Activated gamma-delta T cell treated with anti-CD3 and anti-CD28 coated beads, Interleukin-2, amount 50 U/mL, for 16 hours (primary cell): ENCODE measurements around the gene USP20.

Experiments used
- DNase-seq: peaks from one replicate; pipeline ENCODE4 v3.0.0-alpha.2; 2020; ENCODE audit warnings: low read depth

USP20 gene

DNA sequence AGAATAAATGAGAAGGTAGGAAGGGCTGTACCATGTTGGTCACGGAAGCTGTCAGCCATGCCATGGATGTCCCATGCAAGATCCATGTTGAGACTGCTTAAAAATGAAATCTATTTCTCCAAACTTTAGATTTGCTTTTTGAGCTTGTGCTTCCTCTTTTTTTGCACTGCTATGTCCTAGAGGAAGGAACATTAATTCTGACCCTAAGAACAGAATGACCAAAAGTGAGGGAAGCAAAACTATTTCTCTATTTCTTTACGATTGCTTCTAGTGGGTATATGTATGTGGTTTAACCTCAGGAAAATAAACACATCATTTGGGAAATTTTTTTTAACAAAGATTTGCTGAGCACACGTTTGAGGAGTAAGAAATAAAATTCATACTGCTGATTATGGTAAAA lies 84.6 kb downstream of the USP20 start:
- DNase-seq = no peak

DNA sequence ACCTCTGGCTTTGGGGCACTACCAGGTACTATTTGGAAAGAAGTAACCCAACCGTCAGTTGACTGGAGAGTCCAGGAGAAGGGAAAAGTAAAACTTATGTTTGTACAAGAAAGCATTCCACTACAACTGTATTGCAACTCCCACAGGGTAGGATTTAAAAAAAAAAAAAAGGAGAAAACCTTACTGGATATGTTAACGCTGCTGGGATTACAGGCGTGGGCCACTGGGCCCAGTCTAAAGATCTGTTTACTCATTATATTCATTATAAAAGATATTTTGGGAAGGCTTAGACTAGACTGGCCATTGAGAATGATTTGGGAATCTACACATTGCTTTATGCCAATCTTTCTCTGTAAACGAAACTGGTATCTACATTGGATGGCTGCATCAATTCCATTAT lies 86.6 kb downstream of the USP20 start:
- DNase-seq = no peak

DNA sequence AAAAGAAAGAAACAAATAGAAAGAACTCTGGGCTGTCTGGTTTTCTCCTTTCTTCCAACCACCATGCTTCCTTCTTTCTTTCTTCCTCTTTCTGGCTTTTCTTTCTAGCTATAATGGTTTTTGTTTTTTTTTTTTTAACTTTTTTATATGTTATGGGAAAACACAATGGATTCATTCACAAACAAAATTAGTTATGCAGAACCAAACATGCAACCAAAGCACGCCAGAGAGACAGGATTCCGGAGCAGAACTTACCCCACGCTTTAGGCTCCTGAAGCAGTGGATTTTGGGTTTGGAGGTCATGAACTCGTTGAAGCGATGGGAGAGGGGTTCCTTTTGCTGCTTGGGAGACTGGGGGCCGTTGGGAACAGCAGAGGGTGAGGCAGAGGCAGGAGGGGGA lies 88.3 kb downstream of the USP20 start:
- DNase-seq = no peak

DNA sequence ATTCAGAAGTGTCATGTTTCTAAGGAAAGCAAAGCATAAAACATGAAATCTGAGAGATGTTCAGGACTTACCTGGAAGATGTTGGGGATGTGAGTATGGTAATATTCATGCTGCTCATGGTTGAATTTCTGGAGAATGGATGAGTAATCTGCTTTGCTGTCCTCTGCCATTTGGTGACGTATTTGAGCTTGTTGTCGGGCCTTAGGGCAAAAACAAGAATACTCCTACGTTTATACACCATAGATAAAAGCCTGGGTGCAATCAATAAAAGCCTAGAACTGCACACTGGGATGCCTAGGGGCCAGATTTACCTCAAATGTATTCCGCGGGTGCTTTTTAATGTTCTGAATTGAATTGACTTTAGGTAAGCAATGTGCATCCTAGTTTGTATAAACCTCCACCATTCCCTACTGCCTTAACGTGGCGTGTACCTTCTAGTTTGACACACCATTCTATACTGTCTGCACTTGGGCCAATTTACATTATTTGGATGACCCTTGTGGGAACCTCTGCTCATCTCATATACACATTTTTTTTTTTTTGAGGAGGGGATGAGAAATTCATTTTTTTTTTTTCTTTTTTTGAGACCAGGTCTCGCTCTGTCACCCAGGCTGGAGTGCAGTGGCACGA lies 94.4 kb downstream of the USP20 start:
- no peak for DNase-seq

DNA sequence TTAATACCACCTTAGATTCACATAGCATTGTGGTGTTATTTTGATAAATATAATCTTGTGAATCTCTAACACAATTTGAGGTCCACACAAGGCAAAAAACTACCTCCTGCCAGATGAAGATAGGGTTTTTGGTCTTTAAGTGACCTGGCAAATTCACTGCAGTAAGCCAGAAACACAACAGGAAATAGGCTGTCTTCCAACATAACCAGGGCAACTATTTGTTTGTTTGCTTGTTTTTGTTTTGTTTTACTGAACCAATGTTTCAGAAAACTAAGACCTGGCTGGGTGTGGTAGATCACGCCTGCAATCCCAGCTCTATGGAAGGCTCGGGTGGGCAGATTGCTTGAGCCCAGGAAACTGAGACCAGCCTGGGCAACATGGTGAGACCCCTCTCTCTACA lies 95.5 kb downstream of the USP20 start:
- no peak for DNase-seq
